NCI-H2196 treated with DMSO at 0.1 percent for 48 hours (cell line): ENCODE data around the gene BTAF1.

ENCODE experiments used
- DNase-seq: peaks from one replicate; lab custom pipeline; 2025; ENCODE audit not compliant: unreplicated experiment; lab: John Stamatoyannopoulos, UW

Gene BTAF1

DNA sequence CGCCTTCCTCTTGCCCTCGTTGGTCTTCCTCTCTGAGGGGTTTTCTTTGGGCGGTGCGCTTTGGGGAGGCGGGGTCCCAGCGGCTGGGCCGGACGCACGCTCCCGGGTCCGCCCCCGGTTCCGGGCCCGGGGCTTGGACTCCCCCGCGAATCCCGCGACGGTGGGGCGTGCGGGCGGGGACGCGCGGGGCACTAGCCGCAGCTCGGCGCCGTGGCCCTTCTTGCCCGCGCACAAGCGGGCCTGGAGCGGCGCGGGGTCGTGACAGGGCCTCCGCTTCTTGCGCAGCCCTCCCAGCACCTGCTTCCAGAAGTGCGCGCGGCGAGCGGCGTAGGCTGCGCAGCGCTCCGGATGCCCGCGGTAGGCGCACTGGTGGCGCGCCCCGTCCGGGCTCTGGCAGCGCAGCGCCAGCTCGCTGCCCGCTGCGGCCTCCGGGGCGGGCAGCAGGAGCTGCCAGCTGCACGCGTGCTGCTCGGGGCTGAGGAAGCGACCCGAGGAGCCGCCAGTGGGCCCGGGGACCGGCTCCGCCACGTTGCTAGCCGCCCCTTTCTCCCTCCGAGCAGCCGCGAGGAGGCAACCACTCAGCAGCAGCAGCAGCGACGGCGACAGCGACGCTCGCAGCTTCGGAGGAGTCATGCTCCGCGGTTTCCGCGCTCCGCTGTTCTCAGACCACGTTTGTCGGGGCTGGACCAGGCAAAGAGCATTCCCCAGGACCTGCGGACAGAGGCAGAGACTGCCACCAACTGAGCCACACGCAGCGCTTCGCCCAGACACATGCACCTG lies 15.0 kb upstream of the BTAF1 start:
- peak; percentile 18 for DNase-seq

DNA sequence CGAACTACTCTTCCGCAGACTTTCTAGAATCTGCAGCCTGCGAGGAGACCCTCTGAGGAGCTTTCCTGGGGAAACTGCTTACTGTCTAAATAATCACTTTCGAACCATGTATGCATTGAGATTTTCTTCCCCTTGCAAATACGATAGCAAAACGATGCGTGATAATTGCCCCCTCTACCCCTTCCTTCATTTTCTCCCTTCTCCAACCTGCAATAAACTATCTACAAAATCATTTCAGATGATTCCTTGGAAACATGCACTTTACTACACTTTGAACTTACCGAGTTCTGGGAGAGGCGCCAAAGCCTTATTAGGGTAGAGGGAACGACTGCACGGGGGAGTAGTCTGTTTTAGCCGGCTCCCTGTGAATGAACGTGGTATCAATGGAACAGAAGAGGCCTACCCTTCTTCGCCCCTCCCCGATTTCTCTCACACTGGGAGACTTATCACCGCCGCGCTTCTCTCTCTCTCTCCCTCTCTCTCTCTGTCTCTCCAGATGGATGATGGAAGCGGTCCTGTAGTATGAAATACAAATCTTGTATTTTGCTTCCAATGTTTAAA lies 14.4 kb upstream of the BTAF1 start, which contains the start of gene FGFBP3:
Gene FGFBP3, minus strand, starts transcription at position 370 of the 561 bp plus-strand sequence. CDS start 517 bp downstream, outside the sequence.
- DNase-seq, result no peak

- DNase-seq, result no peak
Measured at GRCh38 chr10:91910467-91910866, 13.1 kb upstream of the BTAF1 start.

- DNase-seq, result no peak
Measured at GRCh38 chr10:91919651-91920050, 3.9 kb upstream of the BTAF1 start.

- DNase-seq, result no peak
Measured at GRCh38 chr10:91924212-91925021, 847 bp downstream of the BTAF1 start.

DNA sequence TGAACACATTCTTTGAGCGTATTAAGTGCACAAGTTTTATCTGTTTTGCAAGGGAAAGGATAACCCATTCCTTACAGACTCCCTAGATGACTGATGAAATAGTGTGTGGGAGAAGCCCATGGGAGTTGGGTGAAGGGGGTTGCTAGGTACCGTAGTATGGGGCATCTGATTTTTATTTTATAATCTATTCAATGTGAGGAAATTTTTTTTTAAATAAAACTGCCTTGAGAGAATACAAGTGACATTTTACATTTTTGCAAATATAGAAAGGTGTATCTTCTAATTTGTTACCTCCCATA lies 1.4 kb downstream of the BTAF1 start:
- no peak for DNase-seq

- no peak for DNase-seq
Measured at GRCh38 chr10:91930939-91931338, 7.4 kb downstream of the BTAF1 start.

DNA sequence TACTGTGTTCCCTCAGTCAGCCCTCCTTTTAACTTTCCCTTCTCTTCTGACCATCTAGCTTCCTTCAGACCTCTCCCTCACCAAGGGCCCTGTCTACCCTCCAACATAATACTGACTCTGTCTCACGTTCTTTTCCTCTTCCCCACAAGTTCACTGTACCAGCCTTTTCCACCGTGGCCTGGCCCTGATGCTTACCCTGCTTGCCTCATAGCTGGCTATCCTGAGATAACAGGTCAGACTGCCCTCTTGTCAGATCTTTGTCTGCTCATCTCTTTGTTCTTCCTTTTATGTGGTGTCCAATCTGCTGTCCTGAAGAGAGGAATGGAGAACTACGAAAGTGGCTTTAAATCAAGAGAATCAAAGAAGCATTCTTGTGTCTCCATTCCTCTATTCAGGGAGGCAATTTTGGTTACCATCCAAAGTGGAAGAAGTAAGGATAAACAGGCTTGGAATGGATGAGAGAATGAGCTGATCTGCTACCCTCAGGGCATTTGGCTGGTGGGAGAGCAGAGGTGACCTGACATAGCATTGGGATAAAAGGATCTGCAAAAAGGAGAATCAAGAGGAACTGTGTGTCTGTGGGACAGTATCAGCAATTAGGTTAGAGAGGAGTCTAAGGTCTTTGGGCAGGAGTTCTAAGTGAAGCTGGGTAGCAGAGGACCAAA lies 8.1 kb downstream of the BTAF1 start:
- no peak for DNase-seq

- DNase-seq, result no peak
Measured at GRCh38 chr10:91932737-91933136, 9.2 kb downstream of the BTAF1 start.

DNA sequence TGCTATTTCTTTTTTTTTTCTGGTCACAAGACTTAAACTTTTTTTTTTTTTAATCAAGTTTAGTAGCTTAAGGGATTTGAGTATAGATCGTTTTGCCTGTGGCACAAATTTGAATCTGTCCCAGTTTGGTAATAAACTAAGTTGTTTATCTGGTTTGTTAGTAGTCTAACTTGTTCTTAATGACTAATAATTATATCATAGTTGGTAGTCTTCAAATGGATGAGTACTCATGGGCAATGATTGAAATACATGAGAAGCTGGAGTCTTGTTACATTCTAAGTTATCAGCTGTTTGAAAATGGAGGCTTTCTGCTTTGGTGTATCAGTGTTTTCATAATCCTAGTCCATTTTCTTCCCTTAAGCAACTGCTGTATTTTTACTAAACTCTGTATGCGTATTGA lies 12.3 kb downstream of the BTAF1 start:
- DNase-seq, result no peak

DNA sequence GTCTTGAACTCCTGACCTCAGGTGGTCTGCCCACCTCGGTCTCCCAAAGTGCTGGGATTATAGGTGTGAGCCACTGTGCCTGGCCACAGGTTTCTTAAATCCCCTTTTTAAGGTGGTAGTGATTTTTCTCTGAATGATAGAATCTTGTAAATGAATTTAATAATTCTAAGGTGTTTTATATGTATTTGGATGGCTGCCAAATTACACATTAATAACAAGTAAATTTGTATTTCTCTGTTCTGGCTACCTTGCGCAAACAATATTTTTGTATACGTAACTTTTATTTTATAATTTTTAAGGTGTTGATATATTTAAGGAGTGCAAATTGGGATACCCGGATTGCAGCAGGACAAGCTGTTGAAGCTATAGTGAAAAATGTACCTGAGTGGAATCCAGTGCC lies 16.1 kb downstream of the BTAF1 start:
- no peak for DNase-seq

DNA sequence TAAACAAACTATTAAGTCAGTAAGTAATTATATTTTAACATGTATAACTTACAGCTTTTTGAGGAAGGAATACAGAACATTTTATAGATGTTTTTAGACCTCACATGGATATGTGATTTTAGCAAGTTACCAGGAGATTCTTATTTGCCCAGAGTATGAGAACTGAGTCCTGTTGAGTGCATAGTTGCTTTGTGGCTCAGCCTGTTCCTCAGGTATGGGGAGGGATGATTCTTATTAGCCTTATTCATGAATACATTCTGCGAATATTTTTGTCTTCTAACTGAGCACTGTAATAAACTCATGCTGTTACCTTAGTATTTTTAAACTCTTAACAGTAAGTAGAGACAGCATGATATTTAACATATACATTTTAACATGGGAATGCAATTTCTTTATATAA lies 17.9 kb downstream of the BTAF1 start:
- no peak for DNase-seq

DNA sequence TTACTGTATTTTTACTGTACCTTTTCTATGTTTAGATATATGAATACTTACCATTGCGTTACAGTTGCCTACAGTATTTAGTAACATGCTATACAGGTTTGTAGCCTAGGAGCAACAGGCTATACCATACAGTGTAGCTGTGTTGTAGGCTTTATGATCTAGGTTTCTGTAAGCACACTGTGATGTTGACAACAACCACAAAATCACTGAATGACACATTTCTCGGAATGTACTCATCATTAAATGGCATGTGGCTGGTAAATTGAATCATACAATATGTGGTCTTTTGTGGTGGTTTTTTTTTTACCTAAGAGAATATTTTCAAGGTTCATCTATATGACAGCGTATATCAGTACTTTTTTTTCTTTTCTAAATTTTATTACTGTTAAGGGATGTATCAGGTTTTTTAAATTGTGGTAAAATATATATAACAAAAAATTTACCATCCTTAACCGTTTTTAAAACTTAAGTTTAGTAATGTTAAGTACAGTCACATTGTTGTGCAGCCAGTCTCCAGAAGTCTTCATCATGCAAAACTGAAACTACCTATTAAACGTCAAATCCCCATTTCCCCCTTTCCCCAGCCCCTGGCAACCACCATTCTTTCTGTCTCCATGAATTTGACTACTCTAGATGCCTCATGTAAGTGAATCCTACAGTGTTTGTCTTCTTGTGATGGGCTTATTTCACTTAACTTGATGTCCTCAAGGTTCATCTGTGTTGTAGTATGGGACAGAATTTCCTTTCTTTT lies 21.5 kb downstream of the BTAF1 start:
- DNase-seq, result no peak

GRCh38 chr10:91953600-91954160 lies 30.1 kb downstream of the BTAF1 start:
- no peak for DNase-seq

DNA sequence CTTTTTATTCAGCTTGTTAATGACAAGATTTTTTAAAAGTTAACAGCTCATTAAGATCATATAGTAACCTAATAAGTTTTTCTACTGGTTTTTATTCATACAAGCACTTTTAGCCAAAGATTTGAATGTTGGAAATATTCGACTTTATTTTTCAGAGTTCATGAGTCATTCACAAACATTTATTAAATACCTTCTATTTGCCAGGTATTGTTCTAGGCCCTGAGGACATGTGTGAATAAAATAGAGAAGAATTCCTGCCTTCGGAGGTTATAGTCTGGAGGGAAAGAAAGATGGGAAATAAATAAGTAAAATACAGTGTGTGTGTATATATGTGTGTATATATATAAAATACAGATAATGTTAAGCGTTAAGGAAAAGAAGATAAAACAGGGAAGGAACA lies 31.5 kb downstream of the BTAF1 start:
- DNase-seq, result no peak

DNA sequence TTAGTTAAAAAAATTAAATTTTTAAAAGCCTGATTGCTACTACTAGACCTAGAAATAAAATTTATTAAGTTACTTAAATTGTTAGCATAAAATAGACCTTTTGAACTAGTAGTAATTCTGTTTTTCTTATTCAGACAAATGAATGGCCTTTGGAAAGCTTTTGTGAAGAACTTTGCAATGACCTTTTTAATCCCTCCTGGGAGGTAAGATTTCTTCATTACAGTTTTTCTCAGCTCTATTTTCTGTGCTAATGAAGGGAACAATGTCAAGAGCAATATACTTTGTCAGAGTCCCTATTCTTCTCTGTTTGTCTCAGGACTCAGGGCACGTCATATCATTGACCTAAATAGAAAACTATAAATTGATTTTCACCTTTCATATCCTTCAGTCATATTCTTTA lies 33.5 kb downstream of the BTAF1 start:
- no peak for DNase-seq

GRCh38 chr10:91969297-91969696 lies 45.7 kb downstream of the BTAF1 start:
- no peak for DNase-seq

DNA sequence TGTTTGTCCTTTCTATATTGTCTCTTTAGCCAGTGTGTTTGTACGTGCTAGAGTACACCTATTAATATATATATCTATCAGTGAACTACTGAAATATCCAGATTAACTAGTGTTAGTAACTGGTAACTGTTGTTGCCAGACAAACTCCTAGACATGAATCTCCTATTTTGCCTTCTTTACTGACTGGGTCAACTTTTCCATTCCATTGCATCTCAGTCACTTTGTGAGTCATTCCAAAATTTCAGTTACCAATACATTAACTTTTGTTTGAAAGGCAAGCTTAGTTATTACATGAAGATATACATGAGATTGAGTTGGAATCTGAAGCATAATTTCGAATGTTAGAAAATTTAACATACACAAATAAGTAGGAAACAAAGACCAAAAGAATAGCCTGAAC lies 51.4 kb downstream of the BTAF1 start:
- no peak for DNase-seq

- no peak for DNase-seq
Measured at GRCh38 chr10:91975438-91975837, 51.9 kb downstream of the BTAF1 start.

- no peak for DNase-seq
Measured at GRCh38 chr10:91976317-91977051, 52.9 kb downstream of the BTAF1 start.
